ENCODE results near the gene UCK2.

The UCK2 gene

GRCh38 chr1:165941531-165941930 is 114.1 kb downstream of the UCK2 start:
- no peak for TF ChIP-seq CTCF (IDR thresholded peaks at IDR 0.05; ENCODE audit: low read depth, low read length)
- no peak for DNase-seq (ENCODE audit: extremely low read depth, low read depth)

GRCh38 chr1:165942062-165942461 is 114.6 kb downstream of the UCK2 start:
- DNase-seq (ENCODE audit: extremely low read depth, low read depth) = no peak
- TF ChIP-seq CTCF (IDR thresholded peaks at IDR 0.05; ENCODE audit: low read depth, low read length) = no peak

- TF ChIP-seq CTCF (IDR thresholded peaks at IDR 0.05; ENCODE audit: low read depth, low read length) = no peak
These were observed 115.6 kb downstream of the UCK2 start for GRCh38 chr1:165942927-165943597.

GRCh38 chr1:165945911-165946310 is 118.5 kb downstream of the UCK2 start:
- no peak for DNase-seq (ENCODE audit: extremely low read depth, low read depth)
- no peak for TF ChIP-seq CTCF (IDR thresholded peaks at IDR 0.05; ENCODE audit: low read depth, low read length)

More at GRCh38 chr1:165942927-165943597, 115.6 kb downstream of the UCK2 start:
- no peak for DNase-seq (ENCODE audit: extremely low read depth, low read depth)

GRCh38 chr1:165947797-165948455 is 120.5 kb downstream of the UCK2 start:
- no peak for DNase-seq (ENCODE audit: extremely low read depth, low read depth)
- no peak for TF ChIP-seq CTCF (IDR thresholded peaks at IDR 0.05; ENCODE audit: low read depth, low read length)

GRCh38 chr1:165949335-165950130 is 122.1 kb downstream of the UCK2 start:
- no peak for TF ChIP-seq CTCF (IDR thresholded peaks at IDR 0.05; ENCODE audit: low read depth, low read length)
- DNase-seq (ENCODE audit: extremely low read depth, low read depth) = no peak

GRCh38 chr1:165954940-165955339 is 127.5 kb downstream of the UCK2 start:
- TF ChIP-seq CTCF (IDR thresholded peaks at IDR 0.05; ENCODE audit: low read depth, low read length) = no peak
- peak; percentile 46 for DNase-seq (ENCODE audit: extremely low read depth, low read depth)
